Upper lobe of left lung (tissue), 6 donors: ENCODE measurements around the gene LIMK2. TPM values are rescaled to one million over a fixed set of nuclear protein-coding genes. Genes with fewer than 3 reads are reported as not detected.
A peak's percentile ranks its signal among the peaks of the same experiment; 100 is the strongest.
"Not testable (repeated sequence)": the region's sequence is repeated elsewhere in the genome, so short reads cannot be mapped to it uniquely, and the experiment has no call there.

ENCODE experiments used
- ATAC-seq, 2 donors: fragments of 200-7000 bp; cut with Tn5 transposase; one replicate each; pipeline ENCODE4 v1.9.1; 2022; ENCODE audit warnings: mild to moderate bottlenecking in 2 of 2, moderate library complexity in 2 of 2; ENCODE audit not compliant: low FRiP score in 2 of 2
- DNase-seq, 2 donors: peaks; one replicate each; pipeline ENCODE4 v3.0.0-alpha.2; 2019 to 2020
- H3K27ac ChIP-seq, 4 donors: fragments of 200-600 bp; sonication (generic); one replicate each; pipeline ENCODE4 v1.5.1; 2016 to 2019
- H3K27me3 ChIP-seq, 4 donors: fragments of 200-600 bp; sonication (generic); one replicate each; pipeline ENCODE4 v1.5.1; 2017 to 2019
- H3K36me3 ChIP-seq, 4 donors: fragments of 200-600 bp; sonication (generic); one replicate each; pipeline ENCODE4 v1.5.1; 2016 to 2019
- H3K4me1 ChIP-seq, 4 donors: fragments of 200-600 bp; sonication (generic); one replicate each; pipeline ENCODE4 v1.5.1; 2018 to 2019
- H3K4me3 ChIP-seq, 4 donors: fragments of 200-600 bp; sonication (generic); one replicate each; pipeline ENCODE4 v1.5.1; 2017 to 2019; ENCODE audit warnings: mild to moderate bottlenecking in 2 of 4, moderate library complexity in 1 of 4
- H3K9me3 ChIP-seq, 4 donors: fragments of 200-600 bp; sonication (generic); one replicate each; pipeline ENCODE4 v1.5.1; 2018 to 2019
- CTCF ChIP-seq, 6 experiments: fragments of 450-650 bp in 4 of 6; fragments of 200-600 bp in 2 of 6; sonication (generic) in 2 of 6; IDR thresholded peaks; one replicate each; pipeline ENCODE4 v1.5.1; 2016 to 2019; ENCODE audit warnings: antibody characterized with exemption in 6 of 6
- EP300 ChIP-seq, 4 donors: sonication (generic); formaldehyde crosslinking; IDR thresholded peaks; one replicate each; pipeline ENCODE4 v1.5.1; 2017; ENCODE audit warnings: antibody characterized with exemption in 4 of 4, control low read depth in 2 of 4
- POLR2A ChIP-seq, 4 donors: fragments of 450-650 bp; IDR thresholded peaks; one replicate each; pipeline ENCODE4 v1.5.1; 2016 to 2017; ENCODE audit warnings: antibody characterized with exemption in 4 of 4, mild to moderate bottlenecking in 2 of 4
- POLR2AphosphoS5 ChIP-seq, 2 donors: sonication (generic); formaldehyde crosslinking; IDR thresholded peaks; one replicate each; pipeline ENCODE4 v1.5.1; 2017; ENCODE audit warnings: antibody characterized with exemption in 2 of 2
- WGBS, 2 donors: methylation state at CpG; one replicate each; pipeline ENCODE4 v1.1.5; 2017 to 2018; 5-methylcytosine and 5-hydroxymethylcytosine counted together
- total RNA-seq, 6 donors: library from RNA; depleted of rRNA in 4 of 6; stranded (reverse); fragments of >200 nt in 4 of 6; gene quantifications; one replicate each; pipeline versions ENCODE4 v1.1.0 to v1.2.1, GENCODE V29; 2016 to 2021
- donor health status: DM: no; HTN: no; CAD: no; lungs with moderate emphysema.
- donor health status: DM: no; HTN: yes; CAD: no; lungs with severe emphysema.

LIMK2 gene
- total RNA-seq, 6 donors from 2014 or later = 44.5 to 141 (median 75.8) TPM

- Histone ChIP-seq H3K4me1 (peaks cover 7 to 28% (median 22%) of the 10 kb centered on the region in 4 donors), H3K27ac (peak overlapping the region; percentile 31 to 65 (median 52)), H3K36me3 (peaks cover 0 to 50% (median 20%) of the 10 kb centered on the region in 4 donors)
- not testable (repeated sequence) for H3K27me3 ChIP-seq, DNase-seq, H3K4me3 ChIP-seq, H3K9me3 ChIP-seq
- TF ChIP-seq POLR2A (IDR thresholded peaks at IDR 0.05) (peak in 1 of 4 donors; percentile 17), EP300 (IDR thresholded peaks at IDR 0.05) (peak in 1 of 4 donors; percentile 41)
- WGBS, 2 donors = 37 to 77% methylated on average over 7 of the region's 8 CpGs
- ATAC-seq = peak in 1 of 2 donors; percentile 52
Measured at GRCh38 chr22:31204352-31204984, 7.6 kb upstream of the LIMK2 start.

- not testable (repeated sequence) for DNase-seq, H3K27me3 ChIP-seq, ATAC-seq, H3K4me3 ChIP-seq, H3K9me3 ChIP-seq
- 59 to 78% methylated on average over 4 of the region's 4 CpGs for WGBS, 2 donors
- Histone ChIP-seq H3K27ac (peak overlapping the region; percentile 31 to 93 (median 54)), H3K36me3 (peaks cover 0 to 44% (median 18%) of the 10 kb centered on the region in 4 donors), H3K4me1 (peaks cover 12 to 34% (median 22%) of the 10 kb centered on the region in 4 donors)
Measured at GRCh38 chr22:31205059-31205458, 7.0 kb upstream of the LIMK2 start.

- peaks cover 0 to 36% (median 13%) of the 10 kb centered on the region in 4 donors for H3K36me3 ChIP-seq
- not testable (repeated sequence) for H3K9me3 ChIP-seq, H3K27me3 ChIP-seq, ATAC-seq, H3K4me3 ChIP-seq, DNase-seq
- H3K4me1 ChIP-seq = peaks cover 26 to 48% (median 34%) of the 10 kb centered on the region in 4 donors
- WGBS, 2 donors = 63 to 78% methylated on average over 3 of the region's 3 CpGs
- H3K27ac ChIP-seq = peak overlapping the region; percentile 26 to 93 (median 67)
Measured at GRCh38 chr22:31206460-31206859, 5.6 kb upstream of the LIMK2 start.

- Histone ChIP-seq H3K36me3 (peaks cover 0 to 30% (median 7%) of the 10 kb centered on the region in 4 donors), H3K27me3 (no peaks in the 10 kb centered on the region), H3K9me3 (no peaks in the 10 kb centered on the region), H3K27ac (peak overlapping the region; percentile 26 to 93 (median 67)), H3K4me1 (peaks cover 31 to 52% (median 38%) of the 10 kb centered on the region in 4 donors), H3K4me3 (no peak overlapping the region)
- ATAC-seq (peak in 1 of 2 donors; percentile 78), DNase-seq (peak in 1 of 2 donors; percentile 92)
- TF ChIP-seq POLR2A (IDR thresholded peaks at IDR 0.05) (no peak), EP300 (IDR thresholded peaks at IDR 0.05) (peak in 1 of 4 donors; percentile 45), POLR2AphosphoS5 (IDR thresholded peaks at IDR 0.05) (peak; percentile 51 to 75), CTCF (IDR thresholded peaks at IDR 0.05) (no peak)
- 61 to 62% methylated on average over 8 of the region's 8 CpGs for WGBS, 2 donors
Measured at GRCh38 chr22:31206896-31207687, 5.0 kb upstream of the LIMK2 start.

- TF ChIP-seq POLR2A (IDR thresholded peaks at IDR 0.05) (peak in 1 of 4 donors; percentile 7), CTCF (IDR thresholded peaks at IDR 0.05) (no peak), EP300 (IDR thresholded peaks at IDR 0.05) (peak in 1 of 4 donors; percentile 24), POLR2AphosphoS5 (IDR thresholded peaks at IDR 0.05) (peak; percentile 36 to 59)
- 32 to 49% methylated on average over 8 of the region's 8 CpGs for WGBS, 2 donors
- H3K36me3 ChIP-seq = peaks cover 0 to 5% (median under 1%) of the 10 kb centered on the region in 4 donors
- no peaks in the 10 kb centered on the region for H3K9me3 ChIP-seq
- H3K27me3 ChIP-seq = no peaks in the 10 kb centered on the region
- peak overlapping the region; percentile 84 to 97 (median 94) for H3K27ac ChIP-seq
- H3K4me1 ChIP-seq = peaks cover 50 to 72% (median 56%) of the 10 kb centered on the region in 4 donors
- ATAC-seq (peak; percentile 5 to 37), DNase-seq (no peak)
- no peak overlapping the region for H3K4me3 ChIP-seq
Measured at GRCh38 chr22:31210556-31211421, 1.3 kb upstream of the LIMK2 start.
